ENCODE measurements around the gene AKR1D1. TPM values are rescaled to one million over a fixed set of nuclear protein-coding genes. Genes with fewer than 3 reads are reported as not detected.

AKR1D1 gene
- total RNA-seq, 1 donor: not detected

DNA sequence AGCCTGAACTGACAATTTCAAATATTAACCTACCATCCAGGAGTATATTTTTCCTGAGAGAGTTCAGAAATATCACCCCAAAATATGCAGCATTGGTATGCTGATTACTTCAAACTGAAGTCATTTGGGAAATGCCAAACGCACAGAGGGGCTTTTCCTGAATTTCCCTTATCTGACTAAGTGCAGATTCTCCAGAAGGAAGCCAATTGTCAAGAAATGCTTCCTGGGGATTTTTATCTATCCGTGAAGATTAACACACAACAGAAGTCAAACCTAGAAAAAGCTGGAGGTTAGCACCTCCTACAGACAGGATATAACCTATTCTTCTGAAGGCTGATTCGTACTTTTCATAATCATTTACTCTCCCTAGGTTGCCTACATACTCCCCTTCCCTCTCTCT, 91.0 kb downstream of the AKR1D1 start:
- Histone ChIP-seq H3K4me1 (ENCODE audit: insufficient read depth, low read length) (no peaks in the 10 kb centered on the region), H3K27ac (ENCODE audit: low read depth, low read length) (no peak overlapping the region)
- no peak for DNase-seq (ENCODE audit: insufficient read length, low spot score, missing footprints)

DNA sequence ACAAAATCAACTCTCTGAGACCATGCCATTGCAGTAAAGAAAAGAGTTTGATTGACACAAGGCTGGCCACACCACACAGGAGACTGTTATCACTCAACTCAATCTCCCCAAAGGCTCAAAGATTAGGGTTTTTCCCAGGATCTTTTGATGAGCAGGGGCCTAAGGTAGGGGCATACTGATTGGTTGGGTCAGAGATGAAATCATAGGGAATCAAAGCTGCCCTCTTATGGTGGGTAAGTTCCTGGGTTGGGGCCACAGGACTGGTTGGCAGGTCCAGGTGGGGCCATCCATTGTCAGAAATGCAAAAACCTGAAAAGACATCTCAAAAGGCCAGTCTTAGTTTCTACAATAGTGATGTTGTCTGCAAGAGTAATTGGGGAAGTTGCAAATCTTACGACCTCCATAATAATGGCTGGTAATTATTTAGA, 91.6 kb downstream of the AKR1D1 start:
- DNase-seq (ENCODE audit: insufficient read length, low spot score, missing footprints): no peak
- Histone ChIP-seq H3K27ac (ENCODE audit: low read depth, low read length) (no peak overlapping the region), H2AFZ (ENCODE audit: low read length) (no peak overlapping the region), H3K4me1 (ENCODE audit: insufficient read depth, low read length) (no peaks in the 10 kb centered on the region), H3K4me3 (ENCODE audit: insufficient read depth, low read length) (no peak overlapping the region), H3K9me3 (ENCODE audit: low read depth, low read length) (peaks cover 2% of the 10 kb centered on the region), H3K4me2 (ENCODE audit: insufficient read depth, low read length) (no peak overlapping the region), H3K79me2 (ENCODE audit: insufficient read depth, low read length) (no peaks in the 10 kb centered on the region), H4K20me1 (ENCODE audit: insufficient read depth, low read length) (no peaks in the 10 kb centered on the region), H3K36me3 (ENCODE audit: insufficient read depth, low read length) (no peaks in the 10 kb centered on the region), H3K27me3 (ENCODE audit: insufficient read depth, low read length) (peaks cover 9% of the 10 kb centered on the region)
- TF ChIP-seq, protein P1, sequence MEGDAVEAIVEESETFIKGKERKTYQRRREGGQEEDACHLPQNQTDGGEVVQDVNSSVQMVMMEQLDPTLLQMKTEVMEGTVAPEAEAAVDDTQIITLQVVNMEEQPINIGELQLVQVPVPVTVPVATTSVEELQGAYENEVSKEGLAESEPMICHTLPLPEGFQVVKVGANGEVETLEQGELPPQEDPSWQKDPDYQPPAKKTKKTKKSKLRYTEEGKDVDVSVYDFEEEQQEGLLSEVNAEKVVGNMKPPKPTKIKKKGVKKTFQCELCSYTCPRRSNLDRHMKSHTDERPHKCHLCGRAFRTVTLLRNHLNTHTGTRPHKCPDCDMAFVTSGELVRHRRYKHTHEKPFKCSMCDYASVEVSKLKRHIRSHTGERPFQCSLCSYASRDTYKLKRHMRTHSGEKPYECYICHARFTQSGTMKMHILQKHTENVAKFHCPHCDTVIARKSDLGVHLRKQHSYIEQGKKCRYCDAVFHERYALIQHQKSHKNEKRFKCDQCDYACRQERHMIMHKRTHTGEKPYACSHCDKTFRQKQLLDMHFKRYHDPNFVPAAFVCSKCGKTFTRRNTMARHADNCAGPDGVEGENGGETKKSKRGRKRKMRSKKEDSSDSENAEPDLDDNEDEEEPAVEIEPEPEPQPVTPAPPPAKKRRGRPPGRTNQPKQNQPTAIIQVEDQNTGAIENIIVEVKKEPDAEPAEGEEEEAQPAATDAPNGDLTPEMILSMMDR (IDR thresholded peaks at IDR 0.05; ENCODE audit: extremely low read depth, low read depth, low read length): no peak

More for the DNA sequence above, 91.0 kb downstream of the AKR1D1 start:
- H3K79me2 ChIP-seq (ENCODE audit: insufficient read depth, low read length): no peaks in the 10 kb centered on the region
- no peak overlapping the region for H3K4me2 ChIP-seq (ENCODE audit: insufficient read depth, low read length)
- no peak overlapping the region for H2AFZ ChIP-seq (ENCODE audit: low read length)
- H4K20me1 ChIP-seq (ENCODE audit: insufficient read depth, low read length): no peaks in the 10 kb centered on the region
- peaks cover 2% of the 10 kb centered on the region for H3K9me3 ChIP-seq (ENCODE audit: low read depth, low read length)
- H3K27me3 ChIP-seq (ENCODE audit: insufficient read depth, low read length): peaks cover 9% of the 10 kb centered on the region
- TF ChIP-seq, protein P1 (IDR thresholded peaks at IDR 0.05; ENCODE audit: extremely low read depth, low read depth, low read length): no peak
- no peak overlapping the region for H3K4me3 ChIP-seq (ENCODE audit: insufficient read depth, low read length)
- no peaks in the 10 kb centered on the region for H3K36me3 ChIP-seq (ENCODE audit: insufficient read depth, low read length)

Small RNA genes within 50 kb of the gene (small RNA-seq; reads per million reads assigned to genes)
- gene AC024082.2 (not detected), gene RN7SKP223 (not detected)

Other genes starting within 250 kb of the AKR1D1 start
- 19.2 and 23.3 TPM in 2 replicates for gene DGKI, start 229.5 kb upstream of the AKR1D1 start, total RNA-seq
- gene CREB3L2, start 74.4 kb upstream of the AKR1D1 start, total RNA-seq: 26.5 and 28.6 TPM in 2 replicates